GM21526 (cell line): ENCODE data around the gene SELP.

Source experiments
- ATAC-seq: cut with Tn5 transposase; IDR thresholded peaks from one replicate; pipeline ENCODE4 v1.9.1; 2021; ENCODE audit warnings: moderate library complexity; ENCODE audit not compliant: unreplicated experiment, low FRiP score

The SELP gene

GRCh38 chr1:169623132-169623926 is 6.6 kb downstream of the SELP start:
- ATAC-seq, result no peak

- ATAC-seq, result no peak
Observed at GRCh38 chr1:169620565-169620964, 9.4 kb downstream of the SELP start.

GRCh38 chr1:169618367-169618766 is 11.6 kb downstream of the SELP start:
- no peak for ATAC-seq

- ATAC-seq, result no peak
Observed at GRCh38 chr1:169615803-169616202, 14.1 kb downstream of the SELP start.

- ATAC-seq, result no peak
Observed at GRCh38 chr1:169610858-169611257, 19.1 kb downstream of the SELP start.

- no peak for ATAC-seq
Observed at GRCh38 chr1:169610108-169610507, 19.8 kb downstream of the SELP start.

- ATAC-seq, result no peak
Observed at GRCh38 chr1:169608226-169608625, 21.7 kb downstream of the SELP start.

GRCh38 chr1:169604781-169605560 is 25.0 kb downstream of the SELP start:
- ATAC-seq, result no peak

- ATAC-seq, result no peak
Observed at GRCh38 chr1:169601096-169601881, 28.6 kb downstream of the SELP start.

GRCh38 chr1:169595764-169596711 is 33.9 kb downstream of the SELP start:
- no peak for ATAC-seq

- ATAC-seq, result peak; percentile 73
Observed at GRCh38 chr1:169594391-169594790, 35.5 kb downstream of the SELP start.

- ATAC-seq, result no peak
Observed at GRCh38 chr1:169590932-169591331, 39.0 kb downstream of the SELP start.

GRCh38 chr1:169588785-169589485 is 41.0 kb downstream of the SELP start:
- ATAC-seq, result no peak

GRCh38 chr1:169588112-169588511 is 41.8 kb downstream of the SELP start:
- no peak for ATAC-seq

GRCh38 chr1:169586395-169587255 is 43.3 kb downstream of the SELP start, which contains the start of gene F5:
Gene F5, minus strand, starts transcription at chr1:169586481. Its CDS starts 95 bp downstream, at chr1:169586386.
- ATAC-seq, result peak; percentile 98

- ATAC-seq, result no peak
Observed at GRCh38 chr1:169586067-169586394, 43.9 kb downstream of the SELP start.

GRCh38 chr1:169585181-169585580 is 44.7 kb downstream of the SELP start:
- no peak for ATAC-seq

- ATAC-seq, result no peak
Observed at GRCh38 chr1:169584483-169585144, 45.3 kb downstream of the SELP start.
